WTC11 (cell line): ENCODE results near the gene INPP4A.

Source experiments
- CTCF ChIP-seq: fragments of 200-600 bp; IDR thresholded peaks from 2 replicates; pipeline ENCODE4 v1.8.0; 2022; ENCODE audit warnings: antibody characterized with exemption
- E2F5 ChIP-seq: sonication (generic); formaldehyde crosslinking; IDR thresholded peaks from 2 replicates; pipeline ENCODE4 v1.8.1; 2022; ENCODE audit warnings: mild to moderate bottlenecking, moderate library complexity, missing genetic modification reagents
- IRF1 ChIP-seq: sonication (generic); formaldehyde crosslinking; IDR thresholded peaks from 2 replicates; pipeline ENCODE4 v1.8.0; 2023; ENCODE audit warnings: missing genetic modification reagents
- JUN ChIP-seq: sonication (generic); formaldehyde crosslinking; IDR thresholded peaks from 2 replicates; pipeline ENCODE4 v1.8.0; 2023; ENCODE audit warnings: mild to moderate bottlenecking, missing genetic modification reagents
- MAX ChIP-seq: sonication (generic); formaldehyde crosslinking; IDR thresholded peaks from 2 replicates; pipeline ENCODE4 v1.8.0; 2022; ENCODE audit warnings: mild to moderate bottlenecking, missing genetic modification reagents
- NFE2L1 ChIP-seq: sonication (generic); formaldehyde crosslinking; IDR thresholded peaks from 2 replicates; pipeline ENCODE4 v1.8.1; 2023; ENCODE audit warnings: missing genetic modification reagents
- NFYB ChIP-seq: sonication (generic); formaldehyde crosslinking; conservative IDR thresholded peaks from 2 replicates; pipeline ENCODE4 v1.8.0; 2022; ENCODE audit warnings: low read depth, missing genetic modification reagents
- PRDM15 ChIP-seq: sonication (generic); formaldehyde crosslinking; IDR thresholded peaks from 2 replicates; pipeline ENCODE4 v1.8.0; 2022; ENCODE audit warnings: missing genetic modification reagents
- PRRX2 ChIP-seq: fragments of 250-450 bp; sonication (Bioruptor Pico); IDR thresholded peaks from 2 replicates; pipeline ENCODE4 v1.8.0; 2021; ENCODE audit warnings: mild to moderate bottlenecking
- TCF7 ChIP-seq: sonication (generic); formaldehyde crosslinking; IDR thresholded peaks from 2 replicates; pipeline ENCODE4 v1.8.0; 2022; ENCODE audit warnings: mild to moderate bottlenecking, low read depth, missing genetic modification reagents, moderate library complexity
- TEAD4 ChIP-seq: sonication (generic); formaldehyde crosslinking; IDR thresholded peaks from 2 replicates; pipeline ENCODE4 v1.8.0; 2022; ENCODE audit warnings: mild to moderate bottlenecking, missing genetic modification reagents
- ZNF138 ChIP-seq: sonication (generic); formaldehyde crosslinking; conservative IDR thresholded peaks from 2 replicates; pipeline ENCODE4 v1.8.1; 2022; ENCODE audit warnings: mild to moderate bottlenecking, moderate library complexity, missing genetic modification reagents

- TF ChIP-seq CTCF (no peak), NFYB (no peak), PRDM15 (CRISPR knock-in tag) (no peak), PRRX2 (CRISPR knock-in tag) (no peak), JUN (CRISPR knock-in tag) (no peak), TEAD4 (CRISPR knock-in tag) (no peak), E2F5 (CRISPR knock-in tag) (no peak), IRF1 (CRISPR knock-in tag) (no peak), TCF7 (CRISPR knock-in tag) (no peak), MAX (no peak), NFE2L1 (no peak), ZNF138 (CRISPR knock-in tag) (no peak)
These were observed 137.9 kb downstream of the INPP4A start for GRCh38 chr2:98582523-98582922.
